Measurements from ENCODE around the gene DUOX2.
A peak's percentile ranks its signal among the peaks of the same experiment; 100 is the strongest.
"Not testable (repeated sequence)": the region's sequence is repeated elsewhere in the genome, so short reads cannot be mapped to it uniquely, and the experiment has no call there.

The DUOX2 gene

DNA sequence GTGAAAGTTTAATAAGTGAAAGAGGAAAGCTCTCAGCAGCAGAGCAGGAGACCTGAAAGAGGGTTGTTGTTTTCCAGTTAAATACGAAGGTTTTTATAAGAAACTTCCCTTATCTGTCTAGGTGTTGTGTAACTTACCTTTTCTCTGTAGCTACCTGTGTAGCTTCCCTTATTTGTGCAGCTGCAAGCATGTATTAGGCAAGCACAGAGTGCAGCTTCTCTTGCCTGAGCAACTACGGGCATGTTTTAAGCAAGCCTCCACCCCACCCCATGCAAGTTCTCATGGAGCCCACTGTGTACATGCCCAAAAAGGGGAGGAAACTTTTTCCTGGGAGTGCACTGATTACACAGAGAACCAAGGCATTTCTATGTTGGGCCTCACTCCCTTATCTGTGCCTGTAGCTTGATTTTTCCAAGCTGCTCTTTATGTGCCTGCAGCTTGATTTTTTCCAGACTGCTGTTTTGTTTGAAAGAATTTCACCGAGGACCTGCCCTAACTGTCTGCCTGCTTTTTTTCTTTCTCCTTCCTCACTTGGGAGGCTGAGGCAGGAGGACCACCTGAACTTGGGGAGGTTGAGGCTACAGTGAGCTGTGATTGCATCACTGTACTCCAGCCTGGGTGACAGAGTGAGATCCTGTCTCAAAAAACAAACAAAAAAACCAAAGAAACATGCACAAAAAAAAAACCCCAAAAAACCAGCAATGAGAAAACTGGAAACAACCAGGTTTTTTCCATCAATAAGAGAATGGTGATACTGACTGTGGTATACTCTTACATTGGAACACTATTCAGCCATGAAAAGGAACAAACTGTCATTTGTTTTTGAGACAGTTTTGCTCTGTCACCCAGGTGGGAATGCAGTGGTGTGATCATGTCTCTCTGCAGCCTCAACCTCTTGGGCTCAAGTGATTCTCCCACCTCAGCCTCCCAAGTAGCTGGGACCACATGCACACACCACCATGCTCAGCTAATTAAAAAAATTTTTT is 55.0 kb downstream of the DUOX2 start:
- not testable (repeated sequence) for DNase-seq

DNA sequence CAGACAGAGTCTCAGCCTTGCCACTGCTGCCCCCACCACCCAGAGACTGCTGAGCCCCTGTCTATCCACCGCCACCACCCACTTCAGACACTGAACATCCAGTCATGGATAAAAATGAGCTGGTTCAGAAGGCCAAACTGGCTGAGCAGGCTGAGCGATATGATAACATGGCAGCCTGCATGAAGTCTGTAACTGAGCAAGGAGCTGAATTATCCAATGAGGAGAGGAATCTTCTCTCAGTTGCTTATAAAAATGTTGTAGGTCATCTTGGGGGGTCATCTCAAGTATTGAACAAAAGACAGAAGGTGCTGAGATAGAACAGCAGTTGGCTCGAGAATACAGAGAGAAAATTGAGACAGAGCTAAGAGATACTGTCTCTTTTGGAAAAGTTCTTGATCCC is 61.3 kb downstream of the DUOX2 start:
- not testable (repeated sequence) for DNase-seq

DNA sequence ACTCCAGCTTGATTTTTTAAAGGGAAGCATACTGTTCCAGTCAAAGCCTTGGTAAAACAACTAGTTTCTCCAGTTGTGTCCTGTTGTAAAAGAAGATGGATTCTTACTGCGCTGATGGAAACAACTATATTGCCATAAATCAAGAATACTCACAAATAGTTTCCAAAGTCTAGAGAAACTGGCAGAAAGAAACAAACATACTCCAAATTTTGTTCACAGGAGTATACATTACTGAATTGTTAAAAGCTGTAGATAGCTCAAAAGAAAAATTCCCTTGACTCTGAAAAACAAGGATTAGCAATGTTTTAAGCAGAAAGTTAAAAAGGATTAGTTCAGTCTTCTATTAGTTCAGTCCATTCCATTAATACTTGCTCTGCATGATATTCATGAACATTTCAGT is 63.4 kb downstream of the DUOX2 start:
- DNase-seq = no peak

DNA sequence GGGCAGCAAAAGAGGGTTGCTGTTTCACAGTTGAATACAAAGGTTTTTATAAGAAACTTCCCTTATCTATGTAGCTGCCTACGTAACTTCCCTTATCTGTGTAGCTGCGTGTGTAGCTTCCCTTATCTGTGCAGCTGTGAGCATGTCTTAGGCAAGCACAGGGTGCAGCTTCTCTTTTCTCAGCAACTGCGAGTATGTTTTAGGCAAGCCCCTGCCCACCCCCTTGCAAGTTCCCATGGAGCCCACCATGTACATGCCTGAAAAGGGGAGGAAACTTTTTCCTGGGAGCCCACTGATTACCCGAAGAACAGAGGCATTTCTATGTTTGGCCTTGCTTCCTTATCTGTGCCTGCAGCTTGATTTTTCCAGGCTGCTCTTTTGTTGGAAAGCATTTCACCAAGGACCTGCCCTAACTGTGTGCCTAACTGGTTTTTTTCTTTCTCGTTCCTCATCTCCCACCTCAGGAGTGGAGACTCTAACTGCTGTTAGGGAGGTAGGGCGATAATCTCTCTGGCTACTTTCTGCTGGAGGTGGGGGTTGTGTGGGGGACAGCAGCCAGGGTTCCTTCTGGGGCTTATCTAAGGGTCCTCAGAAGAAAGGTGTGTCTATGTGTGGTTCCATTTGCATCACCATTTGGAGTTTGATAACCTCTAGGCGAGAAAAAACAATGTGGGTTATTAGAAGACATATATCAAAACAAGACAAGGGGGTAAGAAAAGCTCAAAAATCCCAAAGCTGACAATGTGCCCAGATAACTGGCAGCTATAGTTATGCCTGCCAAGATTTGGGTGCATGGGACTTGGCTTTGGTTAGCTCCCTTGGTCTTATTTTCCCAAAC is 65.0 kb downstream of the DUOX2 start:
- peak; percentile 17 to 81 for DNase-seq

DNA sequence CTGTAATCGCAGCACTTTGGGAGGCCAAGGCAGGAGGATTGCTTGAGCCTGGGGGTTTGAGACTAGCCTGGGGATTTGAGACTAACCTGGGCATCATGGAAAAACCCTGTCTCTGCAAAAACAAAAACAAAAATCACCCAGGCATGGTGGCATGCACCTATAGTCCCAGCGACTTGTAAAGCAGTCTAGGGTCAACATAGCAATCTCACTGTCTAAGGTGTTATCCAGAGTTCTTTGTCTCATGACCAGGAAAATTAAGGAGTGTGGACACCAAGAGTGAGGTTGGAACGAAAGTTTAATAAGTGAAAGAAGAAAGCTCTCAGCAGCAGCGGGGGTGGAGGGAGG is 65.6 kb downstream of the DUOX2 start:
- not testable (repeated sequence) for DNase-seq

DNA sequence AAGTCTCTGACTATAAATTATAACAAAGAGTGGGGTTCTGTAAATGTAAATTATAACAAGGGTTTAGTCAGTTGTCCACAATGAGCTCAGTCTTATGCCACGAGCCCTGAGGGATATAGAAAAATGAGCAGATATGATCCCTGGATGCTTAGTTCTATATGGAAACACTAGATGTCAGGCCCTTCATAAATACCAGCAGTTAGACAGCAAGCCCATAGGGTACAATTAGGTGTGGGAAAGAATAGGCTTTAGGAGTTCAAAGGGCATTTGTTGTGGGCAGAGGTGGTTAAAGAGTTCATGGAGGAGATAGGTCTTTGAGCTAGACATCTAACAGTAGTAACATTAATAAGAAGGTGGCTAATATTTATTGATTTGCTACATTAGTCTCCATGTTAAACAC is 69.7 kb downstream of the DUOX2 start:
- DNase-seq = not testable (repeated sequence)

DNA sequence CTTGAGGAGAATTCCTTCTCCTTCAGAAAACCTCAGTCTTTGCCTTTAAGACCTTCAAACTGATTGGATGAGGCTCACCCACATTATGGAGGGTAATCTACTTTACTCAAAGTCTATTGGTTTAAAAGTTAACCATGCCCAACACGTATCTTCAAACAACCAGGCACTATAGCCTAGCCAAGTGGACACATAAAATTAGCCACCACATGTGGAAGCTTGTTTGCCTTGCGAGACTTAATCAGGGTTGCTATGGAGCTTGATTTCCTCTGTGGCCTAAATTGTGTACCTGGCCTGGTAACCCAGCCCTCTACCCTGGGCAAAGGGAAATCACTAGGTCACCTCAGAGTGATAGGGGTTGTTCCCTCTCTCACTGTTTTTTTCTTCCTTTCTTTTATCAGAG is 71.1 kb downstream of the DUOX2 start:
- not testable (repeated sequence) for DNase-seq

Data from CD4-positive, alpha-beta T cell treated with Interleukin-4 for 1 hour (primary cell).